ENCODE data around the gene PLCB1.

DNA sequence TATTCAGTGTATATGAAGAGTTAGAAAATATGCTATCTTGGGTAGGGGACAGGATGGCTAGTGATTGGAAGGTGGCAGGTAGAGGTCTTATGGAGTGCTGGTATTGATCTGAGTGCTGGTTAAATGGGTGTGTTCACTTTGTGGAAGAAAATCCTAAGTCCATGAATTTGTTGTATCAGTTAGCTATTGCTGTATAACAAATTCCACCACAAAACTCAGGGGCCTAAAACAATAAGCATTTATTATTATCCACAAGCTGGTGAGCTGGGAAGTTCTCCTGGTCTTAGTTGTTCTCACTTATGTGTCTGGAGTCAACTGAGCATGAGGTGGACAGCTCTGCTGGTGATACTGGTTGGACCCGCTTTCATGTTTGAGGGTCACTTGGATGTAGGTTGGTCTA, 724.6 kb downstream of the PLCB1 start:
- TF ChIP-seq, protein P1, sequence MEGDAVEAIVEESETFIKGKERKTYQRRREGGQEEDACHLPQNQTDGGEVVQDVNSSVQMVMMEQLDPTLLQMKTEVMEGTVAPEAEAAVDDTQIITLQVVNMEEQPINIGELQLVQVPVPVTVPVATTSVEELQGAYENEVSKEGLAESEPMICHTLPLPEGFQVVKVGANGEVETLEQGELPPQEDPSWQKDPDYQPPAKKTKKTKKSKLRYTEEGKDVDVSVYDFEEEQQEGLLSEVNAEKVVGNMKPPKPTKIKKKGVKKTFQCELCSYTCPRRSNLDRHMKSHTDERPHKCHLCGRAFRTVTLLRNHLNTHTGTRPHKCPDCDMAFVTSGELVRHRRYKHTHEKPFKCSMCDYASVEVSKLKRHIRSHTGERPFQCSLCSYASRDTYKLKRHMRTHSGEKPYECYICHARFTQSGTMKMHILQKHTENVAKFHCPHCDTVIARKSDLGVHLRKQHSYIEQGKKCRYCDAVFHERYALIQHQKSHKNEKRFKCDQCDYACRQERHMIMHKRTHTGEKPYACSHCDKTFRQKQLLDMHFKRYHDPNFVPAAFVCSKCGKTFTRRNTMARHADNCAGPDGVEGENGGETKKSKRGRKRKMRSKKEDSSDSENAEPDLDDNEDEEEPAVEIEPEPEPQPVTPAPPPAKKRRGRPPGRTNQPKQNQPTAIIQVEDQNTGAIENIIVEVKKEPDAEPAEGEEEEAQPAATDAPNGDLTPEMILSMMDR (IDR thresholded peaks at IDR 0.05) = no peak
- no peak for TF ChIP-seq POLR2A (IDR thresholded peaks at IDR 0.05)

Measured in Peyer's patch (tissue), 4 donors.